Lower leg skin (tissue), 4 donors: Measurements from ENCODE around the gene NEDD9. TPM values are rescaled to one million over a fixed set of nuclear protein-coding genes. Genes with fewer than 3 reads are reported as not detected.
A peak's percentile ranks its signal among the peaks of the same experiment; 100 is the strongest.

ENCODE experiments used
- DNase-seq, 2 donors: peaks; one replicate each; pipeline ENCODE4 v3.0.0-alpha.2; 2019; ENCODE audit warnings: low spot score in 2 of 2
- H3K4me3 ChIP-seq: fragments of 200-600 bp; sonication (generic); 2 replicates; pipeline ENCODE4 v1.5.1; 2017; ENCODE audit warnings: mild to moderate bottlenecking, low read depth; ENCODE audit not compliant: poor library complexity, severe bottlenecking
- CTCF ChIP-seq, 3 donors: fragments of 450-650 bp; IDR thresholded peaks; one replicate each; pipeline ENCODE4 v1.5.1; 2016; ENCODE audit warnings: antibody characterized with exemption in 3 of 3, mild to moderate bottlenecking in 3 of 3, moderate library complexity in 2 of 3
- POLR2A ChIP-seq, 2 donors: fragments of 450-650 bp; IDR thresholded peaks; one replicate each; pipeline ENCODE4 v1.6.1; 2016 to 2017; ENCODE audit warnings: antibody characterized with exemption in 2 of 2, mild to moderate bottlenecking in 1 of 2, moderate library complexity in 1 of 2
- WGBS, 2 donors: methylation state at CpG; one replicate each; pipeline ENCODE4 v1.1.5; 2018; 5-methylcytosine and 5-hydroxymethylcytosine counted together
- intact Hi-C: fragments of 100-400 bp; cut with DNase I; formaldehyde crosslinking; loops from one replicate; pipeline ENCODE4 v1.15.0; 2023; ENCODE audit warnings: low total_unique reads
- total RNA-seq, 4 donors: library from RNA; depleted of rRNA; stranded (reverse); fragments of >200 nt; gene quantifications; one replicate each; pipeline ENCODE4 v1.1.0, GENCODE V29; 2016

NEDD9 gene
- total RNA-seq, 4 donors from 2014 or later: 26.8 to 46.0 (median 32.6) TPM

DNA sequence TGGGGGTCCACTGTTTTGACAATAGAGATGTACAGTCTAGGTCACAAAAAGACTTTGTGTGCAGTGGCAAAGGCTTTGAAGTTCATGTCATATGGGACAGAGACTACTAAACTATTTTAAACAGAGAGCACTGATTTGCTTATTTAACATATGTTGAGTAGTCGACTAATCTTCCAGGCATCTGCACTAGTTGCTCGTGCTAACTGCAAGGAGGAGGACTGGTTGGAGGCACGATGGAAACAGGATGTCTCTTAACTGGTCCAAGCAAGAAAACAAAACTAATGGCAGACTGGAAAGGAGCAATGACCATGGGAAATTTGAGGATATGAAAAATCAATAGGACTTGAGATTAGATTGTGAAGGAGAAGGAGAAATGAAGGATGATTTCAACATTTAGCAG, 92.4 kb downstream of the NEDD9 start:
- no peak overlapping the region for H3K4me3 ChIP-seq
- intact Hi-C loops: no loop called here
- WGBS, 2 donors: 47 to 61% methylated on average over 3 of the region's 3 CpGs
- TF ChIP-seq CTCF (IDR thresholded peaks at IDR 0.05) (no peak), POLR2A (IDR thresholded peaks at IDR 0.05) (no peak)
- no peak for DNase-seq

- H3K4me3 ChIP-seq: no peak overlapping the region
- 54 to 72% methylated on average over 3 of the region's 3 CpGs for WGBS, 2 donors
- peak in 1 of 2 donors; percentile 60 for DNase-seq
- intact Hi-C loops: no loop called here
- TF ChIP-seq CTCF (IDR thresholded peaks at IDR 0.05) (no peak), POLR2A (IDR thresholded peaks at IDR 0.05) (no peak)
Observed at GRCh38 chr6:11139051-11139960, 93.2 kb downstream of the NEDD9 start.

DNA sequence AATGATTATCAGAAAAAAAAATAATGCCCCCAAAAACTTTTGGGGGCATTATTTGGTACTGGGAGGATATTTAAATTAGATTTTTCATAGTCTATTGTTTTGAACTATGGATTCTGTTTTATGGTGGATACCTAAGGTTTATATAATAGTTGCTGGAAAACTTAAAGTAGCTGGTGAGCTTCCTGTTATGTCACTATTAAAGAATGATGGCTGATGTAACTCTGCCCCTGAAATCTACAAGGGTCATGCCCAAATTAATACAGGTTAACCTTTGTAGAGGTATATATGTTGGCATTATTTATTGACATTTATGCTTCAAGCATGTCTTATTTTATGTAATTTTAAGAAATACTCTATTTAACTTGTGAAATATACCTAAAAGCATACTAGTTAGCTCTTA, 95.7 kb downstream of the NEDD9 start:
- no peak overlapping the region for H3K4me3 ChIP-seq
- TF ChIP-seq POLR2A (IDR thresholded peaks at IDR 0.05): no peak
- TF ChIP-seq CTCF (IDR thresholded peaks at IDR 0.05): no peak
- no peak for DNase-seq
- intact Hi-C loops: no loop called here

Other genes with a start within 250 kb of the NEDD9 start
- under 1 TPM in 1 of 4 donors, not detected in 3; 0.07 TPM for gene ELOVL2, start 188.4 kb downstream of the NEDD9 start, total RNA-seq
- 10 to 100 TPM in 3 of 4 donors, 1 to 10 TPM in 1; 7.6 to 13.9 (median 10.2) TPM for gene SMIM13, start 138.8 kb downstream of the NEDD9 start, total RNA-seq
- gene ERVFRD-1, start 120.9 kb downstream of the NEDD9 start, total RNA-seq: under 1 TPM in 1 of 4 donors, not detected in 3; 0.42 TPM